ENCODE results near the gene PBLD. TPM values are rescaled to one million over a fixed set of nuclear protein-coding genes. Genes with fewer than 3 reads are reported as not detected.

Gene PBLD
- total and polyA plus RNA-seq, 3 donors from 2014 or later, result 4.4 to 7.6 (median 7.6) TPM

DNA sequence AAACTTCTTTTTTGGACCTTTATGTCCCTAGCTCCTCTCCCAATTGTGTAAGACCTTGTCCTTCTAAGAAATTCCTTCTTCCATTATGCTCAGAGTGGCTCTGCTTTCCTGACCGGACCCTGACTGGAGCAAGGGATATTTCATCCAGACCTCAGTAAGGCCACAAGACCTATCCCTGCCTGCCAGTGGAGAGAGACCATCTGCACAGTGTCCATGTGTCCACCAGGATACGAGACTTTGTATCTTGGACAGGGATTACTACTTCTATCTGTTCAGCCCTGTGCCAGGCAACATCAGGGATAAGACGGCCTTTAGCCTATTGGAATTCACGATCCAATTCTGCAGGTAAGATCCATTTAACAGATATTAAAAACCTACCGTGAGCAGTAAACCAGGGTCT is 93.7 kb downstream of the PBLD start:
- no peak overlapping the region for H3K27ac ChIP-seq
- H3K4me3 ChIP-seq, result no peak overlapping the region
- no peaks in the 10 kb centered on the region for H3K27me3 ChIP-seq
- H3K4me1 ChIP-seq, result no peaks in the 10 kb centered on the region
- DNase-seq, result no peak
- no peak for TF ChIP-seq POLR2A (IDR thresholded peaks at IDR 0.05)
- TF ChIP-seq, protein P1, sequence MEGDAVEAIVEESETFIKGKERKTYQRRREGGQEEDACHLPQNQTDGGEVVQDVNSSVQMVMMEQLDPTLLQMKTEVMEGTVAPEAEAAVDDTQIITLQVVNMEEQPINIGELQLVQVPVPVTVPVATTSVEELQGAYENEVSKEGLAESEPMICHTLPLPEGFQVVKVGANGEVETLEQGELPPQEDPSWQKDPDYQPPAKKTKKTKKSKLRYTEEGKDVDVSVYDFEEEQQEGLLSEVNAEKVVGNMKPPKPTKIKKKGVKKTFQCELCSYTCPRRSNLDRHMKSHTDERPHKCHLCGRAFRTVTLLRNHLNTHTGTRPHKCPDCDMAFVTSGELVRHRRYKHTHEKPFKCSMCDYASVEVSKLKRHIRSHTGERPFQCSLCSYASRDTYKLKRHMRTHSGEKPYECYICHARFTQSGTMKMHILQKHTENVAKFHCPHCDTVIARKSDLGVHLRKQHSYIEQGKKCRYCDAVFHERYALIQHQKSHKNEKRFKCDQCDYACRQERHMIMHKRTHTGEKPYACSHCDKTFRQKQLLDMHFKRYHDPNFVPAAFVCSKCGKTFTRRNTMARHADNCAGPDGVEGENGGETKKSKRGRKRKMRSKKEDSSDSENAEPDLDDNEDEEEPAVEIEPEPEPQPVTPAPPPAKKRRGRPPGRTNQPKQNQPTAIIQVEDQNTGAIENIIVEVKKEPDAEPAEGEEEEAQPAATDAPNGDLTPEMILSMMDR (IDR thresholded peaks at IDR 0.05), result no peak
- intact Hi-C loops (cut with DNase I; ENCODE audit: low total_unique reads), result no loop called here
- H3K9me3 ChIP-seq, result no peaks in the 10 kb centered on the region
- no peaks in the 10 kb centered on the region for H3K36me3 ChIP-seq (ENCODE audit: low read depth, missing control alignments)
- WGBS, 2 donors, result 84 to 94% methylated on average over 5 of the region's 5 CpGs

DNA sequence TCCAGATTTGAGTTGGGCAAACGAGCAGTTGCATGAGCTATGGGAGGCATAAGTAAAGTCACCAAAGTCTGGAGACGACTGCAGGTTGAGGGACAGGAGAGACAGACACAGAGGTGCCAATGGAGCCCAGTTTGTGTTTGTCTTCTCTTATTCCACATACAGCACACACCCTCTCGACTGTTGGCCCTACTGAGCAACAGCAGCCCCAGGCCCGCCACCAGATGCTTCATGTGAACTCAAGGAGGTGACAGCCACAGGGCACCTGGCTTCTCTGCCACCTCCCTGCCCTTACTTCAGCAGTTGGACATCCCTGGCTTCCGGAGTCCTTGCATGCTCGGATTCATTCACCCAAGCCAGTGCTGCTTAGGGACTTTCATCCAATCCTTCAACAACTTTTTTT is 94.4 kb downstream of the PBLD start:
- 93 to 94% methylated on average over 6 of the region's 6 CpGs for WGBS, 2 donors
- intact Hi-C loops (cut with DNase I; ENCODE audit: low total_unique reads), result no loop called here
- Histone ChIP-seq H3K36me3 (ENCODE audit: low read depth, missing control alignments) (no peaks in the 10 kb centered on the region), H3K27ac (no peak overlapping the region), H3K27me3 (no peaks in the 10 kb centered on the region), H3K4me3 (no peak overlapping the region), H3K9me3 (no peaks in the 10 kb centered on the region), H3K4me1 (no peaks in the 10 kb centered on the region)
- no peak for TF ChIP-seq POLR2A (IDR thresholded peaks at IDR 0.05)
- TF ChIP-seq, protein P1 (IDR thresholded peaks at IDR 0.05), result no peak
- DNase-seq, result no peak

- Histone ChIP-seq H3K4me1 (no peaks in the 10 kb centered on the region), H3K27me3 (no peaks in the 10 kb centered on the region), H3K36me3 (ENCODE audit: low read depth, missing control alignments) (no peaks in the 10 kb centered on the region), H3K27ac (no peak overlapping the region), H3K9me3 (no peaks in the 10 kb centered on the region), H3K4me3 (no peak overlapping the region)
- intact Hi-C loops (cut with DNase I; ENCODE audit: low total_unique reads), result no loop called here
- no peak for DNase-seq
- 90 to 97% methylated on average over 3 of the region's 3 CpGs for WGBS, 2 donors
- TF ChIP-seq, protein P1 (IDR thresholded peaks at IDR 0.05), result no peak
- no peak for TF ChIP-seq POLR2A (IDR thresholded peaks at IDR 0.05)
These were observed 95.6 kb downstream of the PBLD start for GRCh38 chr10:68237173-68237572.

DNA sequence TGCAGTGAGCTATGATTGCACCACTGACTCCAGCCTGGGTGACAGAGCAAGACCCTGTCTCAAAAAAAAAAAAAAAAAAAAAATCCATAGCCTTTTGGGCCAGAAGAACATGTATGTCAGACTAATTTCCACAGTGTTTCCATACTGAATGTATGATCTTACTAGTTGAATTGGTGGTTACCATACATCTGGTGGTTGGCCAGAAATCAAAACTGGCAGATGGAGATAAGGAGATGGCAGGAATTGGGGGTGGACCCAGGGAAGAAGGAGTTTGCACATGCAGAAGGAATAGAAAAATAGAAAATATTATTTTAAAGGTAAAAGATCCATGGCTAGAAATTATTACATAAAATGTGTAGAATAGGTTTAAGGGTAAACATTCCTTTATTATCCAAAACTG is 97.1 kb downstream of the PBLD start:
- Histone ChIP-seq H3K36me3 (ENCODE audit: low read depth, missing control alignments) (no peaks in the 10 kb centered on the region), H3K9me3 (no peaks in the 10 kb centered on the region), H3K27me3 (no peaks in the 10 kb centered on the region), H3K27ac (no peak overlapping the region), H3K4me3 (no peak overlapping the region), H3K4me1 (no peaks in the 10 kb centered on the region)
- DNase-seq, result no peak
- intact Hi-C loops (cut with DNase I; ENCODE audit: low total_unique reads), result no loop called here
- no peak for TF ChIP-seq POLR2A (IDR thresholded peaks at IDR 0.05)
- TF ChIP-seq, protein P1 (IDR thresholded peaks at IDR 0.05), result no peak

DNA sequence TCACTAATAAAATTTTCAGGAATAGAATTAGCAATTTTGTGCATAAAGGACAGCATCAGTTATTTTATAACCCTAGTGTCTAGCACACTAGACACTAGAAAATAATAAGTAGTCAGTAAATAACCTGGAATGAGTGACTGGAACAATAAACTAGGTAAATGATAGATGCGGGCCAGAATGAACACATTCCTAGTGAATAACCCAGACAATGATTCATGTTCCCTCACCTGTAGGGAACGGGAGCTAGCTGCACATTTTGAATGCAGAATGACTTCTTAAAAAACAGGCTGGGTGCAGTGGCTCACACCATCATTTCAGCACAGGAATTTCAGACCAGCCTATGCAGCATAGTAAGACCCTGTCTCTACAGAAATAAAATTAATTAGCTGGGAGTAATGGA is 97.6 kb downstream of the PBLD start:
- TF ChIP-seq POLR2A (IDR thresholded peaks at IDR 0.05), result no peak
- TF ChIP-seq, protein P1 (IDR thresholded peaks at IDR 0.05), result no peak
- intact Hi-C loops (cut with DNase I; ENCODE audit: low total_unique reads), result no loop called here
- Histone ChIP-seq H3K27ac (no peak overlapping the region), H3K4me1 (no peaks in the 10 kb centered on the region), H3K4me3 (no peak overlapping the region), H3K36me3 (ENCODE audit: low read depth, missing control alignments) (no peaks in the 10 kb centered on the region), H3K9me3 (no peaks in the 10 kb centered on the region), H3K27me3 (no peaks in the 10 kb centered on the region)
- DNase-seq, result no peak
- 71% methylated on average over 2 of the region's 2 CpGs for WGBS, 2 donors
